HG02588 (cell line): ENCODE data around the gene LRRC4C.

Experiments
- ATAC-seq: cut with Tn5 transposase; IDR thresholded peaks from one replicate; pipeline ENCODE4 v1.9.1; 2021; ENCODE audit warnings: mild to moderate bottlenecking, moderate library complexity; ENCODE audit not compliant: unreplicated experiment

LRRC4C gene

DNA sequence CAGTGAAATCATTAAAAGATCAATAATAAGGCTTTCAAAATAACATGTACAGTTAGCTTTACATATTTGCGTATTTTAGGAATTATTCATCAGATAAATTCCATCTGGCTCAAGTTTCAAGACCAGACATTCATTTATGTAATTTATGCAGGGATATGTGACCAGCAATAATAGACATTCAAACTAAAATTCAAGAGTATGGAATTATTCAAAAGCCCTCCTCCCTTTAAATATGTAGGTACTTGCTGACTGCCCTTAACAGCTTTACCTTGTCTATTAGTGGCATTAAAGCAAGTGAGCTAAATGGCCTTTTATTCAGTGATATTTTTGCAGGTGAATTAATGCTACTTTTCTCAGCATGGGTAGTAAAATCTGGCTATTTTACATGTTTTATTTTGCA lies 126.1 kb downstream of the LRRC4C start:
- no peak for ATAC-seq

GRCh38 chr11:41328324-41328723 lies 131.1 kb downstream of the LRRC4C start:
- ATAC-seq = no peak

- no peak for ATAC-seq
Observed at GRCh38 chr11:41323446-41323845, 136.0 kb downstream of the LRRC4C start.

DNA sequence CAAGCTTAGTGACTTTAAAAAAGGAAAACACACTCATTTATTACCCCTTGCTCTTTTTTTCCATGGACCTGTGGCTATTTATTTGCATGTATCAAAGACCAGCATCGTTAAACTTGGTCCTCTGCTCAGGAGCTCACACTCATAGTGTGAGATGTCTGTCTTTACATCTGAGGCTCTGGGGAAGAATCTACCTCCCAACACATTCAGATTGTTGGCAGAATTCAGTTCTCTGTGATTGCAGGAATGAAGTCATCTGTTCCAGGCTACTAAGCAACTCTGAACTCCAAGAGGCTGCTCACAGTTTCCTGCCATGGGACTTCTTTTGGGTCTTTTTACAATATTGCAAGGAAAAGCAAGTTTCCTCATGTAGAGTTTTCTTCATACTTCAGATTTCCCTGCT lies 138.8 kb downstream of the LRRC4C start:
- ATAC-seq = no peak

GRCh38 chr11:41320238-41320637 lies 139.2 kb downstream of the LRRC4C start:
- no peak for ATAC-seq

GRCh38 chr11:41319434-41319833 lies 140.0 kb downstream of the LRRC4C start:
- no peak for ATAC-seq

DNA sequence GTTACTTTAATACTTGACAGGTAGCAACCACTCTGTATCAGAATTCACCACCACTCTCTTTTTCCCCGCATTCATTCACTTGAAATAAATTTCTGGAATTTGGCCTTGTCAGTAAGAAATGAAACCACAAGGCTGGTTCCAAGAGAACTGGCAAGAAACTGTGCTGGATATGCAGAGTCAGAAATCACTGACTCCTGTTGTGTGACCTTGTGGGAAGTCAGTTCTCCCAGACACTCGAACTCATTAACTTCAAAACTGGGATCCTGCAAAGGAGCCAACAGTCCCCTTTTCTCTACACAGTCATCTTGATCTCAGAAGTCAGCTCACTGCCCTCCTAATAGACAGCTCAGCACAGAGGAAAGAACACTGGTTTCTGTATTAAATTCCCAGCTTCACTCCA lies 142.7 kb downstream of the LRRC4C start:
- no peak for ATAC-seq

DNA sequence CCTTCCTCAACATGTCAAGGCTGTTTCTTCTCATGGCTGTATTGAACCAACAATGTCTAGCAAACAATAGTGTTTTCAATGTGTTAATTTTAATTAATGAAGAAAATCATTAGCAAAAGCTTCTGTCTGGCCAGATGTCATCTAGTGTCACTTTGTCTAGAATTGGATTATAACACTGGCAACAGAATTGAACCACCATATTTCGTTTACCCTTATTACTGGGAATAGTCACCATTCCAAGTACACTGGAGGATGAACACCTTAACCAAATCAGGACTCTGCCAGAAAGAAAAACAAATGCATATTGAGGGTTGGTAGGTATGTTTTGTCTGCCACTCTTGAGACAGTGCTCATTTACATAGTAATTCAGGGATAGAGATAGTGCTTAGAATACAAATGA lies 146.2 kb downstream of the LRRC4C start:
- no peak for ATAC-seq

GRCh38 chr11:41309716-41310115 lies 149.7 kb downstream of the LRRC4C start:
- peak; percentile 20 for ATAC-seq

GRCh38 chr11:41309111-41309522 lies 150.3 kb downstream of the LRRC4C start:
- ATAC-seq = peak; percentile 78

DNA sequence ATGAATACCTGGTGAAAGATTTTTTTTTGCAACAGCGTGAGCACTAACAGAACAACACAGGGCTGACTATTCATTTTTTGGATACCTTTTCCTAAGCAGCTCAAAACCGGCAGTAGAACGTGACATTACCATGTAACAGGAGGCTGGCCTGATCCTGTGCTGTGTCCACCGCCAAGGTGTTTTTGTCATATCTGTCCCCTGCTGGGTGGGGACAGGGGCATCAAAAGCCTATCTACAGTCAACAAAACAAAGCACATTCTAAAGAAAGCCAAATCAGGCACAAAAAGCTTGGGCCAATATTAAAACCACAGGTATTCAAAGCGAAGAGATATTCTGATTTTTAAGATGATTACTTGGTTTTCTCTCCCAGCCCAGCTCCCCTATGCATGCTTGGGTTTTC lies 151.2 kb downstream of the LRRC4C start:
- no peak for ATAC-seq

DNA sequence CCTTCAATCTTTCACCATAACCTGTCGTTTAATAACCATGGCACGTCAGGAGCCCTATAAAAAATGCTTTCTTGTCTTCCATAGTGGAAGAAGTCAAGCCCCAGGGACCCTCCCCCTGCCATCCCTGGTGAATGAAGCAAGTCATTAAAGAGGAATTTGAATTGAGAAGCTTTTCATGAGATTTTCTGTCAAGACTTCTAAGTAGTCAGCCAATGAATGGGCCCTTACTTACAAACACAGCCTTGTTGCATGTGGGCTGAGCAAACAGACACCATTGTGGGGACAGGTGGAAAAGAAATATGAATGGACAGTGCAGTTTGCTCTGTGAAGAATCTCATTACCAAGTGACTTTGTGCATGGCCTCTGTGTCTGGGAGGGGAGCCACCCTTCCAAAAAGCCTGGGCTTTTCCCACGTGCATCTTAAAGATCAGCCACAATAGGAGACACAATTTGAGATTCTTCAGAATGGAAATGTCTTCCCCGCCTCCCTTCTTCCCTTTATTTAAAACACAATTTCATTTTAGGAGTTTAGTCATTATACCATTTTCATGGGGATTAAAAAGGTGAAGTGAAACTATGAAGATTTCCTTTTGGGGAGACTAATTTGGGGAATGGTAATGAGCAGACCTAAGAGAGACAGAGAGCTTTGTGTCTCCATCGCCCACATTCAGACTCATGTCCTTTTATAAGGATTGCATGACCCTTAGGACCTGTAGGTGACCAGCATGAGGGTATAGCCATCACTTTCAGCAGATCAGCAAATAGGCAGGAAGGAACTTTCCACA lies 152.0 kb downstream of the LRRC4C start:
- peak; percentile 24 for ATAC-seq

DNA sequence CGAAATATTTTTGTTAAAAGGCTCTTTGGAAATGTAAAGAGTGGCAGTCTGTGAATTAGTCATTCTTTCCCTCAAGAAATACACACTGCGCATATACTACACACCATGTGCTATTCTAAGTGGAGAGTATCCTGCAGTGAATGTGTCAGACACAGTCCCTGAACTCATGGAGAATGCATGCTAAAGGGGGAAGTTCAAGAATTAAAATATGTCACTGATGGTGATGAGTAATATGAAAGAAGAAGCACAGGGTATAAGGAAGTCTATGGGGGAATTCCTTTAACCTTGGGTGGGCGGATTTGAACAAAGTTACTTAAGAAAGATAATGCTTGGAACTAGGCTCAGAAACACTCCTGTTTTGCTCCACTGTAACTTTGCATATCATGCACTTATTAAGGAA lies 153.0 kb downstream of the LRRC4C start:
- ATAC-seq = peak; percentile 29

- no peak for ATAC-seq
Observed at GRCh38 chr11:41301023-41301422, 158.4 kb downstream of the LRRC4C start.

GRCh38 chr11:41289408-41289807 lies 170.0 kb downstream of the LRRC4C start:
- ATAC-seq = peak; percentile 97

- ATAC-seq = no peak
Observed at GRCh38 chr11:41286751-41287150, 172.7 kb downstream of the LRRC4C start.

GRCh38 chr11:41284354-41284753 lies 175.1 kb downstream of the LRRC4C start:
- ATAC-seq = no peak

GRCh38 chr11:41283191-41283930 lies 176.1 kb downstream of the LRRC4C start:
- ATAC-seq = no peak

DNA sequence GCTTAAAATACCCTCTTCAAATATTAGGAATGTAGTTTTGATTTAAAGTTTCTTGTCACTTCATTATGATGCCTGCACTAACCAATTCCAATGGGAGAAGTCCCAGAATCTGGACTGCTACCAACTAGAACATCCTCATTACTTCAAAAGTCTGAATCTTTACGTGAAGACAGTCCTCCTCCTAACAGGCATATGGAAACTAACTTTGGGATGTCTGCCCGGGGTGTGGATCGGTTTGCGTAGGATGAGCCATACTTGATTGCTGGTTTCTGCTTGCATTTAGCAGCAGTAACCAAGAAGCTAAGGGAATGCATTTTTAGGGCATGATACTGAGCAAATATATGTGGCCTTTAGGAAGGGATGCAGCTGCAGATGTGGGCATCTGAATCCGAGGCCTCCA lies 177.1 kb downstream of the LRRC4C start:
- no peak for ATAC-seq

DNA sequence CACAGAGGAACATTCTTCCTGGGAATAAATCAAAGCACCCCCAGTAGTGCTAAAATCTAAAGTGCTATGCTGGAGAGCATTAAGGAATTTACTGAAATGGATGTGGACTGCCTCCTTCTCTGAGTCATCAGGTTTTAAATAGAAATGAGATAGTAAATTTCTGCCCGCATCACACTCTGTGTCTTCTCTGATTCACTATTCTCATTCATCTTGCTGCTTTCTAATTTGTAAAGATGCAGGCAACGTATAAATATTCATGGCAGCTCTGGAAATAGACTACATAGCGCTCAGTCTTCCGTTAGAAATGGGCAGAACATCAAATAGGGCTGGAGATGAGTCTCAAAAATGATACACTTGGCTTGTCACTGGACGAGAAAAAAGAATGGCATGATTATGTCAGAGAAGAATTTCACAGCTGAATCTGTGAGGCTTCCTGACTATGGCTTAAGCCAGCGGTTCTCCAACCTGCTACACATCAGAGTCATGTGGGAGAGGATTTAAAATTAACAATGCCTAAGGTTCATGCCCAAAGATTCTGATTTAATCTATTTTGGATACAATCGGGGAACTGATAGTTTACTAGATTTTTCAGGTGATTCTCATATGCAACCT lies 178.2 kb downstream of the LRRC4C start:
- no peak for ATAC-seq

DNA sequence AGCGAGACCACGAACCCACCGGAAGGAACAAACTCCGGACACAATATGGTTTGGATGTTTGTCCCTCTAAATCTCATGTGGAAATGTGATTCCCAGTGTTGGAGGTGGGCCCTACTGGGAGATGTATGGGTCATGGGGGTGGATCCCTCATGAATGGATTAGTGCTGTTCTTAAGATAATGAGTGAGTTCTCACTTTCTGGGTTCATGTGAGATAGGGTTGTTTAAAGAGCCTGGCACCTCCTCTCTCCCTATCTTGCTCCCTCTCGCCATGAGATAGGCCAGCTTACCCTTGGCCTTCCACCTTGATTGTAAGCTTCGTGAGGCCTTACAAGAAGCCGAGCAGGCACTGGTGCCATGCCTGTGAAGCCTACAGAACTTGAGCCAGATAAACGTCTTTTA lies 184.6 kb downstream of the LRRC4C start:
- no peak for ATAC-seq

GRCh38 chr11:41273908-41274307 lies 185.5 kb downstream of the LRRC4C start:
- no peak for ATAC-seq
